Uterus (tissue), 4 donors: Measurements from ENCODE around the gene ZBP1. TPM values are rescaled to one million over a fixed set of nuclear protein-coding genes. Genes with fewer than 3 reads are reported as not detected.

Source experiments
- DNase-seq, 2 donors: peaks; one replicate each; pipeline ENCODE4 v3.0.0-alpha.2; 2019 to 2020
- H3K27ac ChIP-seq, 2 donors: fragments of 200-600 bp; sonication (generic); 1 replicate in 1 of 2; 2 replicates in 1 of 2; pipeline ENCODE4 v1.5.1; 2016 to 2018
- H3K27me3 ChIP-seq, 2 donors: fragments of 200-600 bp; sonication (generic); one replicate each; pipeline ENCODE4 v1.5.1; 2018 to 2019; ENCODE audit warnings: control low read depth in 1 of 2
- H3K36me3 ChIP-seq, 2 donors: fragments of 200-600 bp; sonication (generic); one replicate each; pipeline ENCODE4 v1.5.1; 2019; ENCODE audit warnings: control low read depth in 1 of 2
- H3K4me1 ChIP-seq, 2 donors: fragments of 200-600 bp; sonication (generic); one replicate each; pipeline ENCODE4 v1.5.1; 2018 to 2019; ENCODE audit warnings: control low read depth in 1 of 2
- H3K4me3 ChIP-seq, 2 donors: fragments of 200-600 bp; sonication (generic); 1 replicate in 1 of 2; 2 replicates in 1 of 2; pipeline ENCODE4 v1.5.1; 2018 to 2019; ENCODE audit warnings: mild to moderate bottlenecking in 1 of 2
- H3K9me3 ChIP-seq, 2 donors: fragments of 200-600 bp; sonication (generic); one replicate each; pipeline ENCODE4 v1.5.1; 2019; ENCODE audit warnings: control low read depth in 1 of 2
- POLR2A ChIP-seq, 2 donors: fragments of 450-650 bp; IDR thresholded peaks; one replicate each; pipeline ENCODE4 v1.6.1; 2016; ENCODE audit warnings: antibody characterized with exemption in 2 of 2, mild to moderate bottlenecking in 1 of 2, moderate library complexity in 1 of 2
- intact Hi-C: fragments of 100-400 bp; cut with DNase I; formaldehyde crosslinking; loops from one replicate; pipeline ENCODE4 v1.15.1; 2023; ENCODE audit warnings: low total_unique reads
- total RNA-seq, 4 donors: library from RNA; depleted of rRNA in 3 of 4; stranded (reverse); fragments of >200 nt in 3 of 4; gene quantifications; one replicate each; pipeline versions ENCODE4 v1.1.0 to v1.2.4, GENCODE V29; 2014 to 2023
- TF ChIP-seq, protein P1 (sequence below), 4 experiments: fragments of 200-600 bp in 2 of 4; fragments of 450-650 bp in 2 of 4; sonication (generic) in 2 of 4; IDR thresholded peaks; one replicate each; pipeline ENCODE4 v1.5.1; 2016 to 2019; ENCODE audit warnings: antibody characterized with exemption in 4 of 4, mild to moderate bottlenecking in 2 of 4, moderate library complexity in 1 of 4
- donor health status: DM: yes; HTN: yes; CAD: no.

Gene ZBP1
- total RNA-seq, 4 donors from 2014 or later = 0.46 TPM; not detected in 3

DNA sequence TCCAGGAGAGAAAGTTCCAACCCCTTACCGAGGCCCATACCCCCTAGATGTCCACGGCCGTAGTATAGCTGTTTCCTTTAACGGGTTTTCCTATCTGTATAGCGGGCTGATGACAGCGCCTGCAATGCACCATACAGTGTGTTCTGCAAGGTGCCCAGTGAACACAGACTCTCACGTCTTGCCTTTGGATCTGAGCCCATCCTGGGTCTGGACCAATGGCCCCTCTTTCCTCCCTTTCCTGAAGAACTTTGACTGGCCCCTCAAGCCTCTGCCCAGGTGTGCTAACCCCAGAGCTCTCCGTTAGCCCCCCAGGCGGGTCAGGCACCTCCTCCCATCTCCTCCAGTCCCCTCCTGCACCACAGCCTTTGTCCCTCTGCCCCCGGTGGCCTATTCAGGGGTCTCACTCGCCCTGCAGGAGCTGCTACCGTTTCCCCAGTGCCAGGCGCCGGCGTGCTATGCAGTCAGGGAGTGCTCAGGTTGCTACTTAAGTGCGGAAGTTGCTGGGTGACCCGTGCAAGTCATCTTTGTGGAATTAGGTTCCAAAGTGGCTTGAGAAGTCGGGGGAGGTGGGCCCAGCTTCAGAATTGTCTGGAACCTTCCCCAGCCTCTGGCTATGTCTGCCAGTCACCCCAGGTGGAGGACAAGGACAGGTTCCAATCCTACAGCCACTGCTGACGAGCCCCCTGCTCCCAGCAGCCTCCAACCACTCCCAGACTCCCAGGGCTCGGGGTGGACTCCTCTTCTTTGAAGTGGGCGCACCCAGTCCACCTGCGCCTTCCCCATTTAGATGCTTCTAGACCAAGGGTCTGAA, 35.0 kb upstream of the ZBP1 start:
- intact Hi-C loops = loop anchor here (1.0 kb wide), 1 partner anchor 524 kb away; no protein-coding TSS in a partner anchor
- Histone ChIP-seq H3K9me3 (no peaks in the 10 kb centered on the region), H3K27ac (peak overlapping the region; percentile 15 to 35), H3K36me3 (no peaks in the 10 kb centered on the region), H3K27me3 (no peaks in the 10 kb centered on the region), H3K4me1 (no peaks in the 10 kb centered on the region), H3K4me3 (no peak overlapping the region)
- TF ChIP-seq POLR2A (IDR thresholded peaks at IDR 0.05) = no peak
- TF ChIP-seq, protein P1, sequence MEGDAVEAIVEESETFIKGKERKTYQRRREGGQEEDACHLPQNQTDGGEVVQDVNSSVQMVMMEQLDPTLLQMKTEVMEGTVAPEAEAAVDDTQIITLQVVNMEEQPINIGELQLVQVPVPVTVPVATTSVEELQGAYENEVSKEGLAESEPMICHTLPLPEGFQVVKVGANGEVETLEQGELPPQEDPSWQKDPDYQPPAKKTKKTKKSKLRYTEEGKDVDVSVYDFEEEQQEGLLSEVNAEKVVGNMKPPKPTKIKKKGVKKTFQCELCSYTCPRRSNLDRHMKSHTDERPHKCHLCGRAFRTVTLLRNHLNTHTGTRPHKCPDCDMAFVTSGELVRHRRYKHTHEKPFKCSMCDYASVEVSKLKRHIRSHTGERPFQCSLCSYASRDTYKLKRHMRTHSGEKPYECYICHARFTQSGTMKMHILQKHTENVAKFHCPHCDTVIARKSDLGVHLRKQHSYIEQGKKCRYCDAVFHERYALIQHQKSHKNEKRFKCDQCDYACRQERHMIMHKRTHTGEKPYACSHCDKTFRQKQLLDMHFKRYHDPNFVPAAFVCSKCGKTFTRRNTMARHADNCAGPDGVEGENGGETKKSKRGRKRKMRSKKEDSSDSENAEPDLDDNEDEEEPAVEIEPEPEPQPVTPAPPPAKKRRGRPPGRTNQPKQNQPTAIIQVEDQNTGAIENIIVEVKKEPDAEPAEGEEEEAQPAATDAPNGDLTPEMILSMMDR (IDR thresholded peaks at IDR 0.05) = no peak
- DNase-seq = peak; percentile 15 to 19

DNA sequence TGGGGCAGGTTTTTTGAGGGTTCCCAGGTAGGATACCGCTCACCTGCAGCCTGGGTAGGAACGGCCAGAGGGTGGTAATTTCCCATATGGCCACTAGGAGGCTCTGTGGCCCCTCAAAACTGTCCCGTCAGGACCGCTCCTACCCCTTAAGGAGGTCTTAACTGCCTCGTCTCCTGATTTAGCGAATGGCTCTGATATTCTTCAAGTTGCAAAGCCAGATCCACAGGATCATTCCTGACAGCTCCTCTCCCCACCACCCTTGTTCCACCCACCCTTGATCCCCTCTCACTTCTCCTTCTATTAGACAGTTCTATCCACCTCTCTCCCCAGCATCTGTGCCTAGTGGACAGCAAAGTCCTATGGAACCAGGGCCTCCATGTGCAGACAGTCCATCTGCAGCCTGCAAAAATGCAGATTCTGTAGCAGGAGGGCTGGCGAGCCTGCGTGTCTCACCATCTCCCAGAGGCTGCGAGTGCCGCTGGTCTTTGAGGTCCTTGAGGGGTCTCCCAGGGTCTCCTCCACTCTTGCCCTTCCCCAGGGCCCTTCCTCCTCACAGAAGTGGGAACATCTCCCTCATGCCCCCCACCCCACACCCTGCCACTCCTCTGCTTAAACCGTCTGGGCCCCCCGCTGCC, 34.3 kb upstream of the ZBP1 start:
- Histone ChIP-seq H3K36me3 (no peaks in the 10 kb centered on the region), H3K27ac (peak overlapping the region; percentile 15 to 35)
- peak; percentile 62 to 67 for DNase-seq

DNA sequence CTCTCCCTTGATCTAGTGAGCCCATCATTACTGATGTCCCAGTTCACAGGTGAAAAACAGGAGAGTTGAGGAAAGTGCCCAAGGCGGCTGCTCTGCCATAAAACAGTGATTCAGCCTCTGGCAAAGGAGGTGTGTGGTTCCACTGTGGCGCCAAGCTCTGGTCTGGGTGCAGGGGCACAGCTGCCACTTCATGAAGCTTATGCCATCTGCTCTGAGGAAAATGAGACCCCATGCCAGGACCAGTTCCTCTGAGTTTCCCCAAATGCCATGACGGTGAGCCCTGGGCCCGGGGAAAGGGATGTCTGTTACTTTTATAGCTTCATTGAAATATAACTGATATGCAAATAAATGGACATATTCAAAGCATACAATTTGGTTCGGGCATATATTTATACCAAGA, 33.7 kb upstream of the ZBP1 start:
- H3K9me3 ChIP-seq = no peaks in the 10 kb centered on the region
- no peaks in the 10 kb centered on the region for H3K27me3 ChIP-seq
- DNase-seq = peak; percentile 12 to 14
- H3K27ac ChIP-seq = no peak overlapping the region
- no peak overlapping the region for H3K4me3 ChIP-seq
- intact Hi-C loops = loop anchor here (1.0 kb wide), 1 partner anchor 525 kb away; no protein-coding TSS in a partner anchor
- TF ChIP-seq, protein P1 (IDR thresholded peaks at IDR 0.05) = no peak
- no peak for TF ChIP-seq POLR2A (IDR thresholded peaks at IDR 0.05)
- no peaks in the 10 kb centered on the region for H3K36me3 ChIP-seq
- H3K4me1 ChIP-seq = no peaks in the 10 kb centered on the region

More for the DNA sequence above, 34.3 kb upstream of the ZBP1 start:
- H3K4me3 ChIP-seq = no peak overlapping the region
- TF ChIP-seq POLR2A (IDR thresholded peaks at IDR 0.05) = no peak
- TF ChIP-seq, protein P1 (IDR thresholded peaks at IDR 0.05) = peak; percentile 89 to 95 (median 92)
- no peaks in the 10 kb centered on the region for H3K4me1 ChIP-seq
- no peaks in the 10 kb centered on the region for H3K9me3 ChIP-seq
- intact Hi-C loops = loop anchor here (1.0 kb wide), 1 partner anchor 525 kb away; no protein-coding TSS in a partner anchor
- H3K27me3 ChIP-seq = no peaks in the 10 kb centered on the region

DNA sequence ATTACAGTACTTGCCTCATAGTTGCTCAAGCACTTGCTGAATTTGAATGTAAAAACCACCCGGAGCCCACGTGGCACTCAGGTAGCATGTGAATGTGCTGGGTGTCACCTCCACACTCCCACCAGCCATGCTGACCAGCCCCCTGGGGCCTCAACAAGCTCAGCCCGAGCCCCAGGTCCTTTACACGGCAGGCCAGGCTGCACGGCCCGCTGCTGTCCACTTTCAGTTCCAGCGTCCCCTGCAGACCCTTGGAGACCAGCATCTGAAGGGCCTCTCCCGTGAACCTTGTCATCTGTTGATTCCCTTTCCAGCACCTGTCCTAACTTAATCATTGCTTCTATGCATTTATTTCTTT, 33.3 kb upstream of the ZBP1 start:
- H3K27me3 ChIP-seq = no peaks in the 10 kb centered on the region
- H3K27ac ChIP-seq = no peak overlapping the region
- peak in 1 of 2 donors; percentile 13 for DNase-seq
- no peaks in the 10 kb centered on the region for H3K9me3 ChIP-seq
- H3K4me3 ChIP-seq = no peak overlapping the region
- no peaks in the 10 kb centered on the region for H3K36me3 ChIP-seq
- TF ChIP-seq, protein P1 (IDR thresholded peaks at IDR 0.05) = no peak
- no peak for TF ChIP-seq POLR2A (IDR thresholded peaks at IDR 0.05)
- H3K4me1 ChIP-seq = no peaks in the 10 kb centered on the region
- intact Hi-C loops = no loop called here
